NCI-H1105 treated with DMSO at 0.1 percent for 48 hours (cell line): ENCODE measurements around the gene IDH3B.
A peak's percentile ranks its signal among the peaks of the same experiment; 100 is the strongest.

Experiments used
- DNase-seq: peaks from one replicate; lab custom pipeline; 2025; lab: John Stamatoyannopoulos, UW

Gene IDH3B

GRCh38 chr20:2657241-2657640, 6.8 kb downstream of the IDH3B start:
- no peak for DNase-seq

- DNase-seq, result no peak
These were observed 7.4 kb downstream of the IDH3B start for GRCh38 chr20:2656471-2657117.

- DNase-seq, result no peak
These were observed 8.5 kb downstream of the IDH3B start for GRCh38 chr20:2655331-2656116.

- no peak for DNase-seq
These were observed 9.2 kb downstream of the IDH3B start for GRCh38 chr20:2654831-2655230.

GRCh38 chr20:2654384-2654822, 9.6 kb downstream of the IDH3B start:
- no peak for DNase-seq

- no peak for DNase-seq
These were observed 10.2 kb downstream of the IDH3B start for GRCh38 chr20:2653556-2654383.

GRCh38 chr20:2652724-2653555, 11.1 kb downstream of the IDH3B start:
- DNase-seq, result peak; percentile 51

- DNase-seq, result peak; percentile 85
These were observed 12.0 kb downstream of the IDH3B start, which contains the start of gene NOP56 for GRCh38 chr20:2651772-2652723. Gene NOP56 (plus strand): TSS chr20:2652632. CDS start chr20:2652661, 29 bp downstream.

- no peak for DNase-seq
These were observed 20.3 kb downstream of the IDH3B start for GRCh38 chr20:2643708-2644107.

- no peak for DNase-seq
These were observed 23.1 kb downstream of the IDH3B start for GRCh38 chr20:2640899-2641298.

- DNase-seq, result no peak
These were observed 23.8 kb downstream of the IDH3B start for GRCh38 chr20:2640260-2640659.

- DNase-seq, result no peak
These were observed 26.8 kb downstream of the IDH3B start for GRCh38 chr20:2637246-2637645.

- DNase-seq, result no peak
These were observed 30.6 kb downstream of the IDH3B start for GRCh38 chr20:2633381-2633780.

GRCh38 chr20:2631228-2631627, 32.8 kb downstream of the IDH3B start:
- no peak for DNase-seq

GRCh38 chr20:2626853-2627541, 37.0 kb downstream of the IDH3B start:
- DNase-seq, result no peak

GRCh38 chr20:2625062-2625461, 39.0 kb downstream of the IDH3B start:
- DNase-seq, result no peak

- DNase-seq, result no peak
These were observed 39.8 kb downstream of the IDH3B start for GRCh38 chr20:2624190-2624589.

GRCh38 chr20:2619961-2620595, 43.9 kb downstream of the IDH3B start:
- no peak for DNase-seq

GRCh38 chr20:2619337-2619736, 44.7 kb downstream of the IDH3B start:
- no peak for DNase-seq
